Measurements from ENCODE around the gene RPL37A. TPM values are rescaled to one million over a fixed set of nuclear protein-coding genes. Genes with fewer than 3 reads are reported as not detected.
"Not testable (repeated sequence)": the region's sequence is repeated elsewhere in the genome, so short reads cannot be mapped to it uniquely, and the experiment has no call there.

RPL37A gene
- total RNA-seq, 2 donors from 2014 or later, result 3,400 to 3,972 TPM

- peak overlapping the region in 1 of 2 donors; percentile 83 for H3K27ac Mint-ChIP-seq
Measured at GRCh38 chr2:216502381-216503158, 3.9 kb downstream of the RPL37A start.

GRCh38 chr2:216503159-216503629 lies 4.5 kb downstream of the RPL37A start:
- no peaks in the 10 kb centered on the region for H3K9me3 Mint-ChIP-seq
- DNase-seq (ENCODE audit: low spot score in 2 of 2) (no peak), ATAC-seq (no peak)
- H3K36me3 Mint-ChIP-seq, result peaks cover 55 to 75% of the 10 kb centered on the region in 2 donors
- H3K27ac Mint-ChIP-seq, result peak overlapping the region in 1 of 2 donors; percentile 83

More at GRCh38 chr2:216502381-216503158, 3.9 kb downstream of the RPL37A start:
- DNase-seq (ENCODE audit: low spot score in 2 of 2) (no peak), ATAC-seq (no peak)
- H3K36me3 Mint-ChIP-seq, result peaks cover 61 to 76% of the 10 kb centered on the region in 2 donors
- H3K9me3 Mint-ChIP-seq, result no peaks in the 10 kb centered on the region

- peak overlapping the region; percentile 12 to 83 for H3K27ac Mint-ChIP-seq
- ATAC-seq, result no peak
- no peaks in the 10 kb centered on the region for H3K9me3 Mint-ChIP-seq
- no peak for DNase-seq (ENCODE audit: low spot score in 2 of 2)
- H3K36me3 Mint-ChIP-seq, result peaks cover 48 to 68% of the 10 kb centered on the region in 2 donors
Measured at GRCh38 chr2:216503697-216504375, 5.2 kb downstream of the RPL37A start.

GRCh38 chr2:216504376-216504762 lies 5.7 kb downstream of the RPL37A start:
- ATAC-seq (no peak), DNase-seq (ENCODE audit: low spot score in 2 of 2) (no peak)
- H3K9me3 Mint-ChIP-seq, result no peaks in the 10 kb centered on the region
- peaks cover 43 to 63% of the 10 kb centered on the region in 2 donors for H3K36me3 Mint-ChIP-seq
- H3K27ac Mint-ChIP-seq, result peak overlapping the region; percentile 12 to 45

- no peak for ATAC-seq
- Mint-ChIP-seq H3K27ac (peak overlapping the region in 1 of 2 donors; percentile 51), H3K9me3 (no peaks in the 10 kb centered on the region), H3K36me3 (peaks cover 32 to 52% of the 10 kb centered on the region in 2 donors)
- DNase-seq (ENCODE audit: low spot score in 2 of 2), result no peak
Measured at GRCh38 chr2:216505133-216506106, 6.8 kb downstream of the RPL37A start.

- Mint-ChIP-seq H3K9me3 (no peaks in the 10 kb centered on the region), H3K27ac (peak overlapping the region in 1 of 2 donors; percentile 85), H3K36me3 (peaks cover 17 to 35% of the 10 kb centered on the region in 2 donors)
- ATAC-seq (peak in 1 of 2 donors; percentile 27), DNase-seq (ENCODE audit: low spot score in 2 of 2) (no peak)
Measured at GRCh38 chr2:216507220-216508160, 8.8 kb downstream of the RPL37A start.

GRCh38 chr2:216508229-216508628 lies 9.6 kb downstream of the RPL37A start:
- no peak overlapping the region for H3K27ac Mint-ChIP-seq

GRCh38 chr2:216516730-216517350 lies 18.2 kb downstream of the RPL37A start:
- Mint-ChIP-seq H3K36me3 (no peaks in the 10 kb centered on the region), H3K9me3 (no peaks in the 10 kb centered on the region), H3K27ac (no peak overlapping the region)
- ATAC-seq, result peak in 1 of 2 donors; percentile 39
- DNase-seq (ENCODE audit: low spot score in 2 of 2), result no peak

More at GRCh38 chr2:216508229-216508628, 9.6 kb downstream of the RPL37A start:
- no peak for ATAC-seq
- Mint-ChIP-seq H3K36me3 (peaks cover 10 to 28% of the 10 kb centered on the region in 2 donors), H3K9me3 (no peaks in the 10 kb centered on the region)
- DNase-seq (ENCODE audit: low spot score in 2 of 2), result no peak

GRCh38 chr2:216517447-216518225 lies 19.0 kb downstream of the RPL37A start:
- no peaks in the 10 kb centered on the region for H3K36me3 Mint-ChIP-seq
- no peak overlapping the region for H3K27ac Mint-ChIP-seq
- H3K9me3 Mint-ChIP-seq, result no peaks in the 10 kb centered on the region
- DNase-seq (ENCODE audit: low spot score in 2 of 2) (no peak), ATAC-seq (no peak)

GRCh38 chr2:216518566-216519119 lies 20.0 kb downstream of the RPL37A start:
- not testable (repeated sequence) for H3K9me3 Mint-ChIP-seq; H3K27ac Mint-ChIP-seq; H3K36me3 Mint-ChIP-seq; DNase-seq (ENCODE audit: low spot score in 2 of 2)
- peak; percentile 9 to 35 for ATAC-seq

GRCh38 chr2:216519154-216519762 lies 20.6 kb downstream of the RPL37A start:
- H3K27ac Mint-ChIP-seq, result no peak overlapping the region
- DNase-seq (ENCODE audit: low spot score in 2 of 2) (peak in 1 of 2 donors; percentile 56), ATAC-seq (peak; percentile 69 to 73)
- no peaks in the 10 kb centered on the region for H3K36me3 Mint-ChIP-seq
- no peaks in the 10 kb centered on the region for H3K9me3 Mint-ChIP-seq

GRCh38 chr2:216520112-216520511 lies 21.5 kb downstream of the RPL37A start:
- Mint-ChIP-seq H3K27ac (no peak overlapping the region), H3K36me3 (no peaks in the 10 kb centered on the region), H3K9me3 (no peaks in the 10 kb centered on the region)
- DNase-seq (ENCODE audit: low spot score in 2 of 2) (no peak), ATAC-seq (no peak)

- no peaks in the 10 kb centered on the region for H3K9me3 Mint-ChIP-seq
- ATAC-seq, result no peak
- H3K27ac Mint-ChIP-seq, result no peak overlapping the region
- H3K36me3 Mint-ChIP-seq, result no peaks in the 10 kb centered on the region
- DNase-seq (ENCODE audit: low spot score in 2 of 2), result no peak
Measured at GRCh38 chr2:216522892-216523502, 24.4 kb downstream of the RPL37A start.

All from activated naive CD4-positive, alpha-beta T cell treated with anti-CD3 and anti-CD28 coated beads, Interleukin-2, amount 50 U/mL, for 72 hours (primary cell).